HCT116 (cell line): ENCODE results near the gene TLCD3B.
A peak's percentile ranks its signal among the peaks of the same experiment; 100 is the strongest.

Source experiments
- ATF3 ChIP-seq: IDR thresholded peaks from 2 replicates; pipeline ENCODE4 v1.6.1; 2012
- CTCF ChIP-seq, 3 experiments: fragments of 200-600 bp in 1 of 3; sonication (generic) in 1 of 3; IDR thresholded peaks in 2 of 3; conservative IDR thresholded peaks in 1 of 3; 2 replicates each; pipeline ENCODE4 v1.5.1; 2012 to 2017; ENCODE audit warnings: low read depth in 2 of 3, low read length in 2 of 3, antibody characterized with exemption in 1 of 3, borderline replicate concordance in 1 of 3, control low read depth in 1 of 3, mild to moderate bottlenecking in 1 of 3, mixed read lengths in 1 of 3, mixed run types in 1 of 3, moderate library complexity in 1 of 3; ENCODE audit not compliant: insufficient read depth in 1 of 3
- POLR2A ChIP-seq: IDR thresholded peaks from 2 replicates; pipeline ENCODE4 v1.7.0; 2011; ENCODE audit warnings: borderline replicate concordance; ENCODE audit not compliant: insufficient read depth, insufficient read length; ENCODE audit errors: extremely low read depth
- ZNF274 ChIP-seq: fragments of 200-500 bp; sonication (Bioruptor generic); IDR thresholded peaks from 2 replicates; pipeline ENCODE4 v1.6.1; 2014; ENCODE audit warnings: mild to moderate bottlenecking, low read depth, low read length, inconsistent platforms

GRCh38 chr16:30065102-30065942 is 34.3 kb upstream of the TLCD3B start, which contains the start of gene ALDOA:
- TF ChIP-seq ZNF274, result no peak
- TF ChIP-seq POLR2A, result peak; percentile 40
- TF ChIP-seq CTCF (IDR thresholded peaks at IDR 0.05 in 2 of 3, conservative IDR thresholded peaks at IDR 0.05 in 1 of 3; ENCODE audit: borderline replicate concordance in 1 of 3, insufficient read depth in 1 of 3, low read depth in 2 of 3, low read length in 2 of 3), result no peak
- TF ChIP-seq ATF3, result no peak
